Stimulated activated CD8-positive, alpha-beta memory T cell treated with anti-CD3 and anti-CD28 coated beads, Interleukin-7, amount 100 ng/mL, for 48 hours (primary cell): ENCODE results near the gene ALOX12B.
"Not testable (repeated sequence)": the region's sequence is repeated elsewhere in the genome, so short reads cannot be mapped to it uniquely, and the experiment has no call there.

Source experiments
- DNase-seq, 2 donors: peaks; one replicate each; pipeline ENCODE4 v3.0.0-alpha.2; 2020; ENCODE audit warnings: low read depth in 1 of 2; ENCODE audit errors: extremely low read depth in 1 of 2

The ALOX12B gene

GRCh38 chr17:8119581-8120519 lies 32.3 kb upstream of the ALOX12B start:
- DNase-seq = peak; percentile 71 to 81

GRCh38 chr17:8118769-8119580 lies 31.5 kb upstream of the ALOX12B start:
- DNase-seq = peak; percentile 69 to 74

- no peak for DNase-seq
Measured at GRCh38 chr17:8117980-8118768, 30.7 kb upstream of the ALOX12B start, which contains the start of gene ALOXE3. Gene ALOXE3 (minus strand): TSS chr17:8118514. CDS start chr17:8117990, 524 bp downstream.

GRCh38 chr17:8117367-8117979 lies 30.0 kb upstream of the ALOX12B start:
- DNase-seq = no peak

GRCh38 chr17:8116776-8117175 lies 29.3 kb upstream of the ALOX12B start:
- DNase-seq = no peak

- DNase-seq = no peak
Measured at GRCh38 chr17:8110907-8111306, 23.4 kb upstream of the ALOX12B start.

- no peak for DNase-seq
Measured at GRCh38 chr17:8110456-8110804, 22.9 kb upstream of the ALOX12B start.

- DNase-seq = no peak
Measured at GRCh38 chr17:8109661-8110455, 22.3 kb upstream of the ALOX12B start.

GRCh38 chr17:8108972-8109660 lies 21.6 kb upstream of the ALOX12B start:
- no peak for DNase-seq

GRCh38 chr17:8106980-8107379 lies 19.5 kb upstream of the ALOX12B start:
- DNase-seq = not testable (repeated sequence)

- no peak for DNase-seq
Measured at GRCh38 chr17:8105957-8106398, 18.5 kb upstream of the ALOX12B start.

GRCh38 chr17:8104911-8105310 lies 17.4 kb upstream of the ALOX12B start:
- no peak for DNase-seq

GRCh38 chr17:8103549-8103948 lies 16.0 kb upstream of the ALOX12B start:
- no peak for DNase-seq

GRCh38 chr17:8101721-8102120 lies 14.2 kb upstream of the ALOX12B start:
- no peak for DNase-seq

- DNase-seq = no peak
Measured at GRCh38 chr17:8100763-8101162, 13.2 kb upstream of the ALOX12B start.

- no peak for DNase-seq
Measured at GRCh38 chr17:8100111-8100510, 12.6 kb upstream of the ALOX12B start.

- DNase-seq = no peak
Measured at GRCh38 chr17:8096541-8096940, 9.0 kb upstream of the ALOX12B start.

GRCh38 chr17:8095361-8095760 lies 7.8 kb upstream of the ALOX12B start:
- DNase-seq = no peak

GRCh38 chr17:8091033-8091687 lies 3.6 kb upstream of the ALOX12B start:
- no peak for DNase-seq
